Measurements from ENCODE around the gene PLPP3.

The PLPP3 gene

GRCh38 chr1:56463376-56463775 lies 116.0 kb downstream of the PLPP3 start:
- no peak for DNase-seq (ENCODE audit: low read depth in 2 of 2, low spot score in 1 of 2)

- DNase-seq (ENCODE audit: low read depth in 2 of 2, low spot score in 1 of 2), result no peak
These were observed 117.2 kb downstream of the PLPP3 start for GRCh38 chr1:56462209-56462608.

- no peak for DNase-seq (ENCODE audit: low read depth in 2 of 2, low spot score in 1 of 2)
These were observed 117.9 kb downstream of the PLPP3 start for GRCh38 chr1:56461158-56462127.

- no peak for DNase-seq (ENCODE audit: low read depth in 2 of 2, low spot score in 1 of 2)
These were observed 120.1 kb downstream of the PLPP3 start for GRCh38 chr1:56459260-56459659.

- DNase-seq (ENCODE audit: low read depth in 2 of 2, low spot score in 1 of 2), result no peak
These were observed 121.5 kb downstream of the PLPP3 start for GRCh38 chr1:56457756-56458375.

GRCh38 chr1:56456435-56457101 lies 122.8 kb downstream of the PLPP3 start:
- DNase-seq (ENCODE audit: low read depth in 2 of 2, low spot score in 1 of 2), result no peak

- DNase-seq (ENCODE audit: low read depth in 2 of 2, low spot score in 1 of 2), result no peak
These were observed 125.8 kb downstream of the PLPP3 start for GRCh38 chr1:56453417-56454078.

GRCh38 chr1:56453016-56453415 lies 126.3 kb downstream of the PLPP3 start:
- no peak for DNase-seq (ENCODE audit: low read depth in 2 of 2, low spot score in 1 of 2)

- DNase-seq (ENCODE audit: low read depth in 2 of 2, low spot score in 1 of 2), result no peak
These were observed 127.0 kb downstream of the PLPP3 start for GRCh38 chr1:56452027-56453011.

- no peak for DNase-seq (ENCODE audit: low read depth in 2 of 2, low spot score in 1 of 2)
These were observed 127.9 kb downstream of the PLPP3 start for GRCh38 chr1:56451491-56451890.

- DNase-seq (ENCODE audit: low read depth in 2 of 2, low spot score in 1 of 2), result no peak
These were observed 129.2 kb downstream of the PLPP3 start for GRCh38 chr1:56450004-56450666.

GRCh38 chr1:56448529-56449300 lies 130.6 kb downstream of the PLPP3 start:
- DNase-seq (ENCODE audit: low read depth in 2 of 2, low spot score in 1 of 2), result no peak

- no peak for DNase-seq (ENCODE audit: low read depth in 2 of 2, low spot score in 1 of 2)
These were observed 131.5 kb downstream of the PLPP3 start for GRCh38 chr1:56447823-56448222.

- no peak for DNase-seq (ENCODE audit: low read depth in 2 of 2, low spot score in 1 of 2)
These were observed 132.7 kb downstream of the PLPP3 start for GRCh38 chr1:56446531-56447098.

GRCh38 chr1:56444960-56445646 lies 134.3 kb downstream of the PLPP3 start:
- DNase-seq (ENCODE audit: low read depth in 2 of 2, low spot score in 1 of 2), result no peak

Data from stimulated activated CD8-positive, alpha-beta memory T cell treated with anti-CD3 and anti-CD28 coated beads, Interleukin-4, amount 100 ng/mL, for 4 hours (primary cell).